Erythroblast (primary cell): ENCODE results near the gene PRSS23.

Experiments
- GATA1 ChIP-seq: IDR thresholded peaks from 2 replicates; pipeline ENCODE4 v1.6.1; 2011; ENCODE audit warnings: low read depth, mild to moderate bottlenecking, control low read depth, low read length, moderate library complexity
- POLR2A ChIP-seq: IDR thresholded peaks from 2 replicates; pipeline ENCODE4 v1.6.1; 2011; ENCODE audit warnings: mild to moderate bottlenecking, low read length

GRCh38 chr11:86812322-86812670 is 12.0 kb downstream of the PRSS23 start:
- TF ChIP-seq POLR2A (no peak), GATA1 (no peak)
